Measurements from ENCODE around the gene TRIO. TPM values are rescaled to one million over a fixed set of nuclear protein-coding genes. Genes with fewer than 3 reads are reported as not detected.
A peak's percentile ranks its signal among the peaks of the same experiment; 100 is the strongest.

The TRIO gene
- total and polyA plus RNA-seq, 2 of the 8 experiments (the other 6 are each of a cell fraction or from before 2014, with no cell fraction given), result 35.1 to 69.1 TPM

DNA sequence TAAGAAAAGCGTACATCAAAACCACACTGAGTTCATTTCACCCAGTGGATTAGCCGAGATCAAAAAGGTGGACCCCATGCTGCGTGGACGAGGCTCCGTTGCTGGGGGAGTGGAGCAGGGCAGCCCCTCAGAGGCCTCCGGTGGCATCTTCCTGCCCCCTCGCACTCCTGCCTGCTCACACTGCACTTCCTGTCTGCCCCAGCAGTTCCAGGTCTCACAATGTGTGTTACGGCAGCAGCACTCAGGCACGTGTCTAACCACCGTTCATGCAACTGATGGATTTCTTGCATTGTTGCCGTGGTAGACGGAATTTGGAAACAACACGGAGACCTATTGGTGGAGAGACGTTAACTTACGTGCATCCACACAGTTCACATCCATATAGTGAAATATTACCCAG is 241.9 kb downstream of the TRIO start:
- ChIA-PET CTCF (ENCODE audit: partially characterized antibody) (interaction anchor here (0.6 to 5.1 kb wide), 6 partner anchors 14 to 344 kb away, joined by 3 to 35 read pairs (median 4); no protein-coding TSS in a partner anchor), POLR2A (ENCODE audit: partially characterized antibody) (no interaction called here)
- peaks cover 6 to 43% (median 19%) of the 10 kb centered on the region in 4 experiments for H3K36me3 ChIP-seq (ENCODE audit: control insufficient read depth in 2 of 4, insufficient read depth in 4 of 4, low read length in 3 of 4)
- no peak overlapping the region for H3K4ac ChIP-seq (replicated peaks; ENCODE audit: insufficient read length, low read depth, low read length)
- no peaks in the 10 kb centered on the region for H3K9me3 ChIP-seq (ENCODE audit: insufficient read depth in 2 of 2, low read depth in 1 of 2, low read length in 1 of 2)
- H3K4me1 ChIP-seq (replicated peaks in 1 of 4; ENCODE audit: control insufficient read depth in 3 of 4, insufficient read depth in 4 of 4, low read length in 3 of 4), result peaks cover 0 to 9% (median 6%) of the 10 kb centered on the region in 4 experiments; a peak in 4 of 7 replicates
- H3K23ac ChIP-seq (ENCODE audit: insufficient read length), result no peak overlapping the region
- no peak overlapping the region for H2BK15ac ChIP-seq (ENCODE audit: low read length)
- H3K14ac ChIP-seq (ENCODE audit: insufficient read length), result no peak overlapping the region
- no peak overlapping the region for H4K5ac ChIP-seq (ENCODE audit: insufficient read length, low read depth, low read length)
- H3K4me3 ChIP-seq (ENCODE audit: extremely low read depth in 1 of 4, insufficient read depth in 2 of 4, low read depth in 3 of 4, low read length in 4 of 4), result no peak overlapping the region
- no peak for FAIRE-seq
- no peak overlapping the region for H3K18ac ChIP-seq (ENCODE audit: extremely low read depth, low read length)
- no peaks in the 10 kb centered on the region for H3K27me3 ChIP-seq (replicated peaks in 1 of 4; ENCODE audit: control insufficient read depth in 3 of 4, extremely low read depth in 1 of 4, insufficient read depth in 3 of 4, low read length in 3 of 4)
- H4K91ac ChIP-seq (replicated peaks; ENCODE audit: insufficient read length, low read length), result no peak overlapping the region
- no peak overlapping the region for H3K56ac ChIP-seq (replicated peaks; ENCODE audit: insufficient read length, low read depth, low read length)
- H2AFZ ChIP-seq (ENCODE audit: low read length), result no peak overlapping the region
- H3K27ac ChIP-seq (ENCODE audit: low read depth, low read length), result no peak overlapping the region
- H3K9ac ChIP-seq (replicated peaks in 1 of 4; ENCODE audit: extremely low read depth in 1 of 4, low read depth in 3 of 4, low read length in 3 of 4), result no peak overlapping the region; a peak in 1 of 7 replicates
- no peaks in the 10 kb centered on the region for H3K79me1 ChIP-seq (ENCODE audit: low read depth, low read length)
- DNase-seq (ENCODE audit: low read depth in 1 of 2, low spot score in 2 of 2), result no peak
- no peaks in the 10 kb centered on the region; the same call in 1 of the 2 replicates for H3K23me2 ChIP-seq (ENCODE audit: low read depth, low read length)
- H4K8ac ChIP-seq (ENCODE audit: extremely low read depth, insufficient read depth, low read length), result peak overlapping the region; percentile 57; the same call in 1 of the 2 replicates
- H2AK5ac ChIP-seq (ENCODE audit: low read depth, low read length), result no peak overlapping the region
- no peak overlapping the region for H3K4me2 ChIP-seq (ENCODE audit: insufficient read depth in 1 of 2, low read depth in 2 of 2, low read length in 2 of 2)
- H2BK20ac ChIP-seq (ENCODE audit: low read length), result no peak overlapping the region
- no peak overlapping the region for H2BK120ac ChIP-seq (replicated peaks; ENCODE audit: low read depth, low read length)
- H3K79me2 ChIP-seq (ENCODE audit: control insufficient read depth in 1 of 2, insufficient read depth in 2 of 2, low read length in 2 of 2), result no peaks in the 10 kb centered on the region
- WGBS, 2 experiments (ENCODE audit: extremely low coverage in 1 of 2, insufficient coverage in 1 of 2, insufficient read length in 1 of 2, insufficient replicate concordance in 2 of 2, low coverage in 1 of 2, low lambda C conversion rate in 2 of 2, missing lambda C conversion rate in 1 of 2), result 92% methylated on average over 15 of the region's 15 CpGs; no CpG with 5 or more reads in 1 of the 2 experiments
- no peaks in the 10 kb centered on the region for H4K20me1 ChIP-seq (replicated peaks in 1 of 2; ENCODE audit: control insufficient read depth in 1 of 2, insufficient read depth in 2 of 2, low read length in 2 of 2)
- H2BK5ac ChIP-seq (ENCODE audit: low read depth, low read length), result peak overlapping the region; percentile 55; the same call in 1 of the 2 replicates
- H2BK12ac ChIP-seq (ENCODE audit: low read depth, low read length), result no peak overlapping the region
- TF ChIP-seq HDAC2 (IDR thresholded peaks at IDR 0.05; ENCODE audit: borderline replicate concordance in 1 of 2, low read depth in 2 of 2, low read length in 2 of 2), result no peak
- no peak for TF ChIP-seq ASH2L (IDR thresholded peaks at IDR 0.05; ENCODE audit: low read length)
- TF ChIP-seq SIRT6 (IDR thresholded peaks at IDR 0.05; ENCODE audit: low read length), result no peak
- TF ChIP-seq HDAC6 (IDR thresholded peaks at IDR 0.05; ENCODE audit: low read depth, low read length), result no peak
- no peak for TF ChIP-seq NANOG (IDR thresholded peaks at IDR 0.05; ENCODE audit: insufficient read depth, low read depth, low read length, poor library complexity, severe bottlenecking)
- TF ChIP-seq SAP30 (IDR thresholded peaks at IDR 0.05; ENCODE audit: insufficient read depth, insufficient replicate concordance, low read length), result no peak
- TF ChIP-seq GABPA (IDR thresholded peaks at IDR 0.05; ENCODE audit: borderline replicate concordance, insufficient read depth, low read length), result no peak
- TF ChIP-seq BACH1 (IDR thresholded peaks at IDR 0.05; ENCODE audit: low read length), result no peak
- TF ChIP-seq POLR2AphosphoS5 (IDR thresholded peaks at IDR 0.05; ENCODE audit: low read depth, low read length), result no peak
- no peak for TF ChIP-seq KDM1A (IDR thresholded peaks at IDR 0.05; ENCODE audit: borderline replicate concordance, low read length)
- TF ChIP-seq CEBPB (IDR thresholded peaks at IDR 0.05; ENCODE audit: low read depth, low read length), result no peak
- no peak for TF ChIP-seq RBBP5 (IDR thresholded peaks at IDR 0.05; ENCODE audit: borderline replicate concordance, low read depth, low read length)
- TF ChIP-seq SIX5 (IDR thresholded peaks at IDR 0.05; ENCODE audit: low read depth, low read length), result no peak
